CD4-positive, alpha-beta T cell treated with Interleukin-17A for 1 hour (primary cell): Measurements from ENCODE around the gene TMEM272.
"Not testable (repeated sequence)": the region's sequence is repeated elsewhere in the genome, so short reads cannot be mapped to it uniquely, and the experiment has no call there.

ENCODE experiments used
- DNase-seq: peaks from one replicate; pipeline ENCODE4 v3.0.0-alpha.2; 2020

The TMEM272 gene

GRCh38 chr13:51824712-51825111, 20.3 kb downstream of the TMEM272 start:
- DNase-seq = not testable (repeated sequence)

GRCh38 chr13:51823863-51824262, 21.1 kb downstream of the TMEM272 start:
- DNase-seq = no peak

DNA sequence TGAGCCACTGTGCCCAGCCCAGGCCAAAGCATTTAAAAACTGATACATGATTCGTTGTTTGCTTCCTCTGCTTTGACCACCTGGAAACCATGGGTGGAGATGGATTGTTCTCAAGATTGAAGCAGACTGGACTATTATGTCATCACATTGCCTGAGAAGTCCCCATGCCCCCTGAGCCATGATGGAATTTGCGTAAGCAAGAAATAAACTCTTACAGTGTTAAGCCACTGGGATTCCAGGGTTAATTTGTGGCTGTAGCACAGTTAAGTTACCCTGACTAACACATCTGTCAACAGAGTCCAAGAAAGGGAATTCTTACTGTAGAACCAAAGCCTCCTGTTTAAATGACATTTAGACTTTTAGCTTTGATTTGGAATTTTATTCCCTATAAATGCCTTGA, 21.6 kb downstream of the TMEM272 start:
- DNase-seq = no peak

DNA sequence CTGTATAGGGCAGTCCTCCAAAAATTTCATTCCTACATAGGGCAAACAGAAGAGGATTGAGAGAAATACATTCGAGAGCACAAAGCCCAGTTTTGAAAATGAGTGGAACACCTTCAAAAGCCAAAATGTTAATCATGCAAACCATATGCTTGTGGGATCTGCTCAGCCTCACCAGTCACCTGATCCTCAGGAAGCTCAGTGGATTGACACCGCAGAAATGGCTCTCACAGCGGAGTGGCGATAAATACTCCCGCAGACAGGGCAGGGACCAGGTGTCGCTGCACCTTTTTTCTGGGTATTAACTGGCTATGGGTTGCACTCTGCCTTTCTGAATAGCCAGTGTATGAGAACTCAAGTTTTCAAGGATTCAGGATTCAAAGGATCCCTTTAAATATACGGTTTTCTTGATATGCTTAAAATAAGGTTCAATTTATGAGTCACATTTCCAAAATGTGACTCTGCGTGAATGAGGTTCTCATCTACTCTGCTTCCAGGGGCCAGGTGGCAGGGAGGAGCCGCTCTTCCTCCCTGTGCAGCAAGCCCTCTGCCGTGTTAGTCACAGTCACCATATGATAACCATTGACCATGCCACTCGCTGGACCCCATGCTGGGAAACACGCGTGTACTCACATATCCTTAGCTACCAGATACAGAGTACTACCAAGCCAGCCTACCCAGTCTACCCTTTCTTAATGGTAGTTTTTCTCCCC, 22.7 kb downstream of the TMEM272 start:
- DNase-seq = peak; percentile 49

DNA sequence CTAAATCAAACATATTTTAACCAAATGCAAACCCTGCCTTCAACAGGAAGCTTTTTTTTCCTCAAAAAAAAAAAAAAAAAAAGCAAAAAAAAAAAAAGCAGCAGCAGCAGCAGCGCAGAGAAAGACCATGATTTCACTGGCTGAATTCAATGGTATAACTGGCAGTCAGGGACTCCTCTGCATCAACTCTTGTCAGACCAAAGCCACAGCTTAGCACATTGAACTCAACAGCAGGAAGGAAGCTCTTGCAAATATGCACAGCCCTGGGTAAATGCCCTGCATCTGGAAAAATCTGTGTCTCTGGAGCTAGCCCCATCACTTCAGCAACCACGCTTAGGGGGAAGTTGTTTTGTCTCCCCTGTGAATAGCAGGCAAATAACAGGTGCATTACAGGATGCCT, 23.4 kb downstream of the TMEM272 start:
- peak; percentile 60 for DNase-seq

DNA sequence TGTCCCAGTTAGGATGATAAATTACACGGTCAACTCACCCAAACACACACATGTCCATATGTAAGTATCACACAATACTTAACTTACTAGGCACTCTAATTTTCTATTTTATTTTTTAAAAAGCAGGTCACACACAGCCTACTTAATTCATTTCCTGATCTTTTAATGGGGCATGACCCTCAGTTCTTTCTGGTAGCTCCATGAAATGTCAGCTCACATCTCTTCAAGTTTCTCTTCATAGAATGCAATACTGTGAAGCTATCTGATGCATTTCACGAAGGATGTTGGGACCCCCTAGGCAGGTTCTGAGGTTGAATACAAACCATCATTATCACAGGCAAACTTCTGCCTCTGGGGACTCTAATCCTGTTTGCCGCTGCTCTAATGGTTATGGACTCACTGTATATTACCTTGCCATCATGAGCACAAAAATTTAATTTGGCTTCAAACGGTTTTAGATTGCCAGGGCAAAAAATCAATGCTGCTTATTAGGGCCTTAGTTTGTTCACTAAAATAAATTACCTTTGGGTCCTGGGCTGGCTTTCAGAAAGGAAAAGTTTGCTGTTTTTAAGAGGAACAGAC, 24.9 kb downstream of the TMEM272 start:
- DNase-seq = no peak

GRCh38 chr13:51819544-51819943, 25.4 kb downstream of the TMEM272 start:
- DNase-seq = no peak

DNA sequence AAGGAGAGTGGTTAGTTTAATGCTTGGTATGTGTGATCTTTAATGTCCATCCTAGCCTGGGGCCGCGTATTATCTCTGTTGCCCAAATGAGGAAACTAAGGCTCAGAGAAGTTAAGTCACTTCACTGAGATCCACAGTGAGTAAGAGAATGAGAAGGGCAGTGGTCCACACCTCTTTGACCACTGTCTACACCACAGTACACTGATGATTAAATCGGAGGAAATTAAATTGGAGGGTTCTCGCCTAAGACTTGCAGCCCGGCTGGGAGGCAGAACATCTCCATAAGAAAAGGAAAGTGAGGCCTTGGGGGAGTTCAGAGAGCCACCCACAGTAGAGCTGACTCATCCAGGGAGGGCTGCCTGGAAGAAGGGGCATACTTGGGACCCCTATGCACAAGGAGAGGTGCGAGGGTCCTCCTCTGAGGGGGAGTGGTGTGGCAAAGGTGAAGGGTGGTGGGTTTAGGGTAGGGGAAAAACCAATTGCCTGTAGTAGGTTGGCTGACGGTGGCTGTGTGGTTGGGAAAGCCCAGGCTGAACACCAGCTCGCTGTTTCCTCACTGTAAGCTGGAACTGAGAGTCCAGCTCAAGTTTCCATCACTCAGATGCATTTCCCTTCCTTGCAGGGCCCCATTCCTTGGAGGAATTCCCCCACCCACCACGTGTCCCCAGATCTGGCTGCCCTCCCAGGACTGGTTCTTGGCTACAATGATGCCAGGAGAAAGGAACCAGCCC, 26.0 kb downstream of the TMEM272 start:
- DNase-seq = peak; percentile 62

DNA sequence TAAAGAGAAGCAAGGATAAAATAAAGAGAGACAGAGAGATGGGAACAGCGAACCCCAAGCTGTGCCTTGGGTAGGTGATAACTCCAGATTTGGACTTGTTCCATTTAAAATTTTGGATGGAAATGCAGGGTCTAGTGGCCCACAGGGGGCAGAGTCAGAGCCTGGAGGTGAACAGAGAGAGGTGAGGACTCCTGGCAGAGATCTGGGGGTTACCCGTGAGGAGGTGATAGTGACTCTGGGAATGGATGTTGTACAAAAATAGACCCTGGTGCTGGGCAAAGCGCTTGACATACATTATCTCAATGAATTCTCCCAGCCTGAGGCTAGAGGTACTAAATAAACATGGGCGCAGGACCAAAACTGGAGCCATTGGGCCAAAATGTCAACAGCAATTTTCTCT, 26.7 kb downstream of the TMEM272 start:
- DNase-seq = no peak

DNA sequence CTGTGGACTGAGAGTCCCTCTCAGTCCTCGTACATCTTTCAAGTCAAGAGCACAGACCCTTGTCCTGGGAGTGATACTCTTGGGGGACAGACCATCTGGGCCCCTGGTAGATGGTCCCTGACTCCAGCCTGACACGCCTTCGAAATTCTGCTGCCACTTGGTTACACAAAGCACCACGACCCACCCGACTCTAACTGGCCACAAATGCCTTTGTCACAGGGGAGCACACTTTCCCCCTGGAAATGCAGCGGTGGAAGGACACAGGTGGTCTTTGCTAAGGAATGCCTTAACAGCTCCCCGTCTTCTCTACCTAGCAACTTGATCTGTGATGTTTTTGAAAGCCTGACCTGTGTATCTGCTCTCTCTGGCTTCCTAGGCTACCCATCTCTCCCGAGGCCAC, 27.3 kb downstream of the TMEM272 start:
- no peak for DNase-seq

DNA sequence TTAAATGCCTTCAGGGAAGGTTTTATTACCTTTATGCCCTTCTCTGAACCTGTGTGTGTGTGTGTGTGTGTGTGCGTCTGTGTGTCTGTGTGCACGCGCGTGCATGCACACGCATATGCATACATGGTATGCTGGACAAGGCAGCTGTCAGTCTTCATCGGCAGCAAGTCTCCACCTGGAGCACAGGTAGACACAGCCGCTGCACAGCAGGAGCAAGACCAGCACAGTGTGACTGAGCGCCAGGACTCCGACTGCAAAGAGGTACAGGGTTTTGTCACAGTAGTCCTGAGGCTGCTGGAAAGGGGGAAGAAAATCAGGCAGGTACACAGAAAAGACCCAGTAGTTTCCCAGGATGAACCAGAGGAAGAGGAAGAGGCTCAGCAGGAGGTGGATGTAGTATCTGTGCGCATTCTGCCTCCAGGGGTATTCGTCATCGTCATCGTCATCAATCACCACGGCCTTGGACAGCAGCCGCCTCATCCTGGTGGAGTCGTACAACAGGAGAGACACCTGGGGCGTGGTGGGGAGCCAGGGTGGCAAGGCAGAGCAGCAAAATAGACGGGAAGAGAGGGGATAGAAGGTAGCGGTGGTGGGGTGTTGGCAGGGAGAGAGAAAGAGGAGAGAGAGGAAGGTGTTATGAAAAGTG, 28.2 kb downstream of the TMEM272 start:
- no peak for DNase-seq

DNA sequence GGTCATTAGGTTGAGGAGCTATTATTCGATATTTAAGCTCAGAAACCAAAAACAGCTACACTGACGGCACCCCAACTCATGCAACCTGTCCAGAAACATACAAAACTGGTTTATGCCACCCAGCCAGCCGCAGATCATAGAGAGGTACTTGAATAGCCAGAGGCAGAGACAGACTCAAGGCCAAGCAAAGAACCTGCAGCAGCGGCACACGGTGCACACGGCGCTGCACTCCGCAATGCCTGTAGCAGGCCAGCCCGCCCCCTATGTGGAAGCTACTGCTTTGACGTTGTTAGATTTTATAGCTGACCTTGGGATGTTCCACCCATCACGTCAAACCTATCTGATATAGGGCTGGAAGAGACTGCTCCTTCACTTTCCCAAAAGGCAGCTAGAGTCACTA, 29.1 kb downstream of the TMEM272 start:
- DNase-seq = no peak

DNA sequence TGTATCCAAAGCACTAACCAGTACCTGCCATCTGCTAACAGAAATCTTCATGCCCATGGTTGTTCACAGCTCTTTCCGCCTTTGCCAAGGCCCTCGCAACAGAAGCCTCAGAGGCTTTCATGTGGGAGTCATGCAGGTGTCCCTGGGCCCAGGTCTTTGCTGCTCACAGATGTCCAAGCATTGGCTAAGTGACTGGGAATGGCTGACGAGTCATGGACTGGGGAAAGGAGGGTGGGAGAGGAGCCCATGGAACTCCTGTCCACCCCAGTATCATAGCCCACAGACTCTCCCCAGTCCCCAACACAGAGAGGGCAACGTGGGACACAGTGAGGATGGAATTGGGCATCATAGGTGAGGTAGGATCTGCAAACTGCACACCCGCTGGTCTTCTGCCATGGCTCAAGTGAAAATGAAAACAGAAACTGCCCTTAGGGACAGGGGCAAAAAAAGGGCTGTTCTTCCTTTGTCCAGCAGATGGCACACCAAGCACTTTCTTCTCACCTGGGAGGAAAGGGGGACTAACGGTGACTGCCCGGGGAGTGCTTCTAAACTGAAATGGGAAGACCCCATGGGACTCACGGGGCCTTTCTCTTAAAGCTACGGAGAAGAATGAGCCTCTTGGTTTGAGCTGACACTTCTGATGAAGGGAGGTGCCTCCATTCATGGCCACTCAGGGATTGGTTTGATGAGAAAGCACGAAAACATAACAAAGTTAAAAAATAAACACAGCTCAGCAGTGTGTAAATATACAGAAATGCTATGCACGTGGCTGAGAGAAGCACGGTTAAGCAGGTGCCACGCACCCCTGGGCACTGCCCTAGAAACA, 29.9 kb downstream of the TMEM272 start:
- DNase-seq = peak; percentile 87

- DNase-seq = no peak
Measured at GRCh38 chr13:51814071-51814470, 30.9 kb downstream of the TMEM272 start.

- no peak for DNase-seq
Measured at GRCh38 chr13:51811920-51812451, 33.0 kb downstream of the TMEM272 start.

DNA sequence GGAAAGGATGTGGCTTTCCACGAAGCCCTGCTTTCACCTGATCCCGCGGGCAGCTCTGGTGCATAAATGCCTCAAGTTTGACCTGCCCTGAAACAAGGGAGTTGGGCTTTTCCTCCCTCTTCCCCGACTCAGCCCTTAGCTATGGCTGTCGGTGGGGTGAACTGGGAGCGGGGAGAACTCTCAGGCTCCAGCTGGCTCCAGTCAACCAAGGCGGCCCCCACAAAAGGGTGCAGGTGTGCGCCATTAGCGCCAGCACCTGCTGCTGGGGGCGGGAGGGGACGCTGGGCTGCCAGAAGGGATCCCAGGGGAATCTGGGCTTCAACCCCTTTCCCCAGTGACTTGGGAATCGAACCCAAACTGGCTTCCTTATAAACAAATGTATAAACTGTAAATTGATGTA, 33.9 kb downstream of the TMEM272 start:
- no peak for DNase-seq

DNA sequence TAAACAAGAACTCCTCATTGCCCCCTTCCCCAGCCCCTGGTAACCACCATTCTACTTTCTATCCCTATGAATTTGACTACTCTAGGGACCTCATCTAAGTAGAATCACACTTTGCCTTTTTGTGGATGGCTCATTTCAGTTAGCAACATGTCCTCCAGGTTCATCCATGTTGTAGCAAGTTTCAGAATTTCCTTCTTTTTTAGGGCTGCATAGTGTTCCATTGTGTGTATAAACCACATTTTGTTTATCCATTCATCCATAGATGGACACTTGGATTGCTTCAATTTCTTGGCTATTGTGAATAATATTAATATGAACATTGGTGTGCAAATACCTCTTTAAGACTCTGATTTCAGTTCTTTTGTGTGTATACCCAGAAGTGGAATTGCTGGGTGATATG, 36.2 kb downstream of the TMEM272 start:
- DNase-seq = no peak

GRCh38 chr13:51807041-51807440, 37.9 kb downstream of the TMEM272 start:
- DNase-seq = no peak

DNA sequence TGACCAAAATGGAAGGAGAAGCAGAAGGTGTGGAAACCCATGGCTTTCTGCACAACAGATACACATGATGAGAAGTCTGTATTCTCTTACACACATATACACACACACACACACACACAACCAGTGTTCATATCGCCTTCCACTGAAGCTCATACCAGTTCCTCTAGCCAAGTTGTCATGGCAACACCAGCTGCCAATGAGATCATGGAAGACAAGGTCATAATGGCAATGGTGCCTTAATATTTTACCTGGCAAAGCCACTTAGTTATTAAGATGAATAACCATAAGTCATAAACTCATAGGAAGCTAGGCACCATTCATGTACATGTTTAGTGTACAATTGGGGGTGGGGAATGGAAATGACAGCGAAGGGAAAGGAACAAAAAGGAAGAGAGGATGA, 38.4 kb downstream of the TMEM272 start:
- DNase-seq = peak; percentile 59

GRCh38 chr13:51805925-51806324, 39.1 kb downstream of the TMEM272 start:
- no peak for DNase-seq

- DNase-seq = no peak
Measured at GRCh38 chr13:51805313-51805712, 39.7 kb downstream of the TMEM272 start.
